ENCODE data around the gene POLL. TPM values are rescaled to one million over a fixed set of nuclear protein-coding genes. Genes with fewer than 3 reads are reported as not detected.

POLL gene
- total RNA-seq, 1 experiment from 2014 or later: 36.1 TPM

GRCh38 chr10:101625821-101626412 is 37.9 kb upstream of the POLL start:
- ATAC-seq (no peak), DNase-seq (ENCODE audit: low read depth, low spot score) (no peak)
- H3K27me3 ChIP-seq (ENCODE audit: control insufficient read depth, insufficient read depth, low read length): no peaks in the 10 kb centered on the region
- H3K36me3 ChIP-seq (ENCODE audit: control insufficient read depth, insufficient read depth, low read length): no peaks in the 10 kb centered on the region
- H3K4me1 ChIP-seq (ENCODE audit: control insufficient read depth, insufficient read depth, low read length): no peaks in the 10 kb centered on the region
- no peaks in the 10 kb centered on the region for H3K9me3 ChIP-seq (ENCODE audit: control insufficient read depth, insufficient read depth, low read depth, low read length)
- in situ Hi-C loops (cut with HindIII; ENCODE audit: low pct_unique_long_range_greater_than_20kb, low sequenced_read_pairs) (no loop called here), intact Hi-C loops (cut with micrococcal nuclease; ENCODE audit: unreplicated experiment) (no loop called here)
- BruUV-seq (replicated peaks): no TSS peak
- TF ChIP-seq CTCF (IDR thresholded peaks at IDR 0.05) (no peak), SIN3A (IDR thresholded peaks at IDR 0.05; ENCODE audit: borderline replicate concordance, insufficient read depth, low read depth, low read length) (no peak), TCF7L2 (IDR thresholded peaks at IDR 0.05; ENCODE audit: low read depth, low read length) (no peak), REST (IDR thresholded peaks at IDR 0.05; ENCODE audit: insufficient read depth in 1 of 2, low read depth in 2 of 2, low read length in 1 of 2) (no peak), POLR2AphosphoS5 (IDR thresholded peaks at IDR 0.05; ENCODE audit: low read depth, low read length) (no peak)
- POLR2A ChIA-PET: no interaction called here
- H3K4me3 ChIP-seq (ENCODE audit: low read depth in 2 of 2, low read length in 2 of 2): no peak overlapping the region
- H3K27ac ChIP-seq (ENCODE audit: low read length): no peak overlapping the region
- CTCF ChIA-PET: no interaction called here

- BruUV-seq (replicated peaks): no TSS peak
- intact Hi-C loops (cut with micrococcal nuclease; ENCODE audit: unreplicated experiment): no loop called here
- in situ Hi-C loops (cut with HindIII; ENCODE audit: low pct_unique_long_range_greater_than_20kb, low sequenced_read_pairs): no loop called here
- no peaks in the 10 kb centered on the region for H3K4me1 ChIP-seq (ENCODE audit: control insufficient read depth, insufficient read depth, low read length)
- no peak overlapping the region for H3K27ac ChIP-seq (ENCODE audit: low read length)
- POLR2A ChIA-PET: no interaction called here
- H3K9me3 ChIP-seq (ENCODE audit: control insufficient read depth, insufficient read depth, low read depth, low read length): no peaks in the 10 kb centered on the region
- H3K36me3 ChIP-seq (ENCODE audit: control insufficient read depth, insufficient read depth, low read length): no peaks in the 10 kb centered on the region
- no peak for DNase-seq (ENCODE audit: low read depth, low spot score)
- CTCF ChIA-PET: no interaction called here
- H3K27me3 ChIP-seq (ENCODE audit: control insufficient read depth, insufficient read depth, low read length): no peaks in the 10 kb centered on the region
- no peak for ATAC-seq
- TF ChIP-seq SIN3A (IDR thresholded peaks at IDR 0.05; ENCODE audit: borderline replicate concordance, insufficient read depth, low read depth, low read length): no peak
- no peak for TF ChIP-seq TCF7L2 (IDR thresholded peaks at IDR 0.05; ENCODE audit: low read depth, low read length)
- TF ChIP-seq CTCF (IDR thresholded peaks at IDR 0.05): no peak
- TF ChIP-seq POLR2AphosphoS5 (IDR thresholded peaks at IDR 0.05; ENCODE audit: low read depth, low read length): no peak
- TF ChIP-seq REST (IDR thresholded peaks at IDR 0.05; ENCODE audit: insufficient read depth in 1 of 2, low read depth in 2 of 2, low read length in 1 of 2): no peak
- no peak overlapping the region for H3K4me3 ChIP-seq (ENCODE audit: low read depth in 2 of 2, low read length in 2 of 2)
Measured at GRCh38 chr10:101624526-101625102, 36.6 kb upstream of the POLL start.

Measured in Panc1 (cell line).